Measurements from ENCODE around the gene GABARAP. TPM values are rescaled to one million over a fixed set of nuclear protein-coding genes. Genes with fewer than 3 reads are reported as not detected.

Gene GABARAP
- total RNA-seq, 1 donor from 2014 or later, result 92.6 TPM

DNA sequence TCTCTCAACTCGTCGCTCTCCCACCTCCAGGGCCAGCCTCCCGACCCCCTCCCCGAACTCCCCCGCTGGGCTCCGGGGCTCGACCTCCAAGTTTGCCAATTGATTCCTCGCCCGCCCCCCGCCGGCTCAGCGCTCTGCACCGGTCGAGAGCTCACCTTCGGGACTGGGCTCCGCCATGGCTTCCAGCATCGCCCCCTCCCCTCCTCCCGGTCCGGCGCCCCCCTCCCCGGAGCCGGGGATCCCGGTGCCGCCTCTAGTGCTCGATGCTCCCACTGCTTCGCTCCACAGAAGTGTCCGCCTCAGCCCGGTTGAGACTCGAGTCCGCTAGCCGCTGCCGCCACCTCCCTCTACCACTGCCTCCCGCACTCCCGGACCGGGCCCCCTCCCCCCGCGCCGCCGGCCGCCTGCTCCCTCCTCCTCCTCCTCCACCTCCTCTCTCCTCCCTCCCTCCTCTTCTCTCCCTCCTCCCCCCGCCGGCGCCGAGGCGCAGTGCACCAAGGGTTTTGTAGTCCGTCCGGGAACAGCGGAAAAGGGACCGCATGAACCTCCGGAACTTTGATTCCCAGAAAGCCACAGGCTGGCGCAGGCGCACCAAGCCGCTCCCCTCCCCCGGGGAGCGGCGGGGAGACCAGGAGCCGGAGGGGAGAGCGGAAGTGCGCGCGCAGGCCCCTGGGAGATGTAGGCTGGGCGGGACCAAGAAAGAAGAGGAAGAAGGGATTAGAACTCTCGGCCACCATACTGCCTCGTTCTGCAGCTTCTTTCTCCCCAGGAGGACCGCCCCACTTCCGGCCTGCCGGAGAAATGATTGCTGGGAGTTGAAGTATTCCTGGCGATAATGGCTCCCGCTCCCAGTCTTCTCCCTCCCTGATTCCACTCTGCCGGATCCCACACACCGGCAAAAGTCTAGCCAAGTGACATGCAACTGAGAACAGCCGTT lies 2.9 kb downstream of the GABARAP start, which contains the start of gene PHF23:
TSS of gene PHF23 (minus strand) at position 367 of the 937 bp plus-strand sequence. CDS start at position 189, 178 bp downstream.
- peak; percentile 99 for DNase-seq (ENCODE audit: low read depth in 2 of 2)

DNA sequence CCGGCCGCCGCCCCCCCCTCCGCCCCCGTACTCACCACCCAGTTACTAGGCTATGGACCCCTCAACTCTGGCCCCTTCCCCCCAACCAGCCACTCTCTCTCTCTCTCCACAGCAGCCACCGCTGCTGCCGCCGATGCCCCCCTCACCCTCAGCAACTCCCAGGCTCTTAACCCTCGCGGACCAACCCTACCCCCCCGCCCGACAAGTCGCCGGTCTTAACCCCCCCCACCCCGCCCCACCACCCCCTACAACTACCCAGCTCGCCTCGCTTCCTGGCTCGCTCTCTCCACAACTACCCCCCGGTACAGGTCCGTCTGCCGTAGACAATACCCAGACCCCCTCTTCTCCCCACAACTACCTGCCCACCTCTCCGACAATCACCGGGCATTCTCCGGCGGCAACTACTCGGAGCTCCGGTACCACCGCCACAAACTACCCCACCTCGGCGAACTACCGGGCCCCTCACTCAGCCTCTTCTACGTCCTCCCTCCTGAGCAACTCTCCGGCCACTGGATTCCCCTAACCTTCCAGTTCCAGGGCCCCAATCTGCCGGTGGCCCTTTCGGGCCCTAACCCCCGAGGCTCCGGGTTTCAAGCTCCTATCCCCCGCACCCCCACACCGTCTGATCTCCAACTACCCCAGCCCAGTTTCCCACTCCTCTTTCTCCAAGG lies 3.7 kb downstream of the GABARAP start:
- peak in 1 of 2 donors; percentile 58 for DNase-seq (ENCODE audit: low read depth in 2 of 2)

DNA sequence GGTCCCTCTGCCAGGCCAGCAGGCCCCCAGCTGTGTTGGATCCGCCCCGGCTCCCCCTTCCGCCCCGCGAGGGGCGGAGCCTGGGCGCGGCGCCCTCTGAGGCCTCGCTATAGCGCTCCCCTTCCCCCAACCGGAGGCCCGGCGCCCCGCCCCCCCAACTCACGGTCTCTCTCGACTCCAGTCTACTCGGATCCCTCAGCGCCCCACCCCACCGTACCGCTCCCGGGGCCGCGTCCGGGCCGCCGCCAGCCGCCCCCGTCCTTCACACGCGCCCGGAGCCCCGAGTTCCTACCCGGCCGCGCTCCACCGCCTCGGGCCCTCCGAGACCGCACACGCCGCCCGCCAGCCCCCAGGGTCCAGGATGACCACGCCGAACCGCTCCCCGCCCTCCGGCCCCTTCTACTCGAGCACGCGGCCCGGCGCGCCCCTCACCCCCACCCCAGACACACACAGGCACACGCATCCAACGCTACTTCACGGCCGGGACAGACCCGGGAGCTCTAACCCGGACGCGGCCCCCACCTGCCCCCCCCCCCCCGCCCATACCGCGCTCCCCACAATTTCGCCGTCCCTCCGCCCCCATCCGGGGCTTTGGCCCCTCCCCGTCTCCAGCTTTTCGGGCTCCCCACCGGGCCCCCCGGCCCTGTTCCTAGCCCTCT lies 4.4 kb downstream of the GABARAP start:
- peak in 1 of 2 donors; percentile 66 for DNase-seq (ENCODE audit: low read depth in 2 of 2)

DNA sequence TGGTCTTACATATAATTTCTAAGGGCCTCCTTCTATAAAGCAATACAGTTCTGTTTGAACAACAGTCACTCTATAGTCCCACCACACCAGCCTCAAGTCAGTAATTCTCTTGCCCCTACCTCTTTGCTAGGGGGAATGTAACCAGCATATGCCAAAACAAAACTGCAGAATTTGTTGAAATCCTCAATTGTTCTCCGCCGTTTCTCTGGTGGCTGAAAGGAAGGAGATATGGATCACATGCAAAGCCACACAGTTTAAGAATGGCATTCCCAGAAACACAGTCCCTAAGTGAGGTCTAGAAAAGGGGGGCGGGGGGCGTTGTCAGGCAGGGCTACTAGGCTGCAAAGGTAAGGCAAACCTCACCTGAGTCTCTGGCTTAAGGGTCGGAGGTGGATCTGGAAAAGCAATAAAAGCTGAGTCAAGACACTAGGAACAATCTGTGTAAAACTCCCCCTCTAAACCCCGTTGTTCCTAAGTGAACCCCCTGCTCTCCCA lies 4.9 kb downstream of the GABARAP start:
- DNase-seq (ENCODE audit: low read depth in 2 of 2), result no peak

DNA sequence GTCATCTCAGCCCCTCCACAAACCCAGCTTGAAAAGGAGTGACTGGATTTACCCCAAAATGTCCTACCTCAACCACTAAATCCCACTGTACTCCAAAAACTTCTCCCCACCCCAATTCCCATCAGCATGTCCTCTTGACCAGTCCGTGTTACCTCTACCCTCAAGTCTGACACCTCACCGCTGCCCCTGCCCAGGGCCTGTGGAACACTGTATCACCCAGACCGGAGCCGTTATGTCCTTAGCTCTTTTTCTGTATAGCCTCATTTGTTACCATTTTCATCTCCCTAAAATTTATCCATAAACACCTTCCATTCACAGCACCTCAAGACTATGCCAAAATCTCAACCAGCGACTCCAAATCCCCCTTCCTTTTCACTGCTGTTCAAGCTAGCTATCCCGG lies 5.4 kb downstream of the GABARAP start:
- no peak for DNase-seq (ENCODE audit: low read depth in 2 of 2)

DNA sequence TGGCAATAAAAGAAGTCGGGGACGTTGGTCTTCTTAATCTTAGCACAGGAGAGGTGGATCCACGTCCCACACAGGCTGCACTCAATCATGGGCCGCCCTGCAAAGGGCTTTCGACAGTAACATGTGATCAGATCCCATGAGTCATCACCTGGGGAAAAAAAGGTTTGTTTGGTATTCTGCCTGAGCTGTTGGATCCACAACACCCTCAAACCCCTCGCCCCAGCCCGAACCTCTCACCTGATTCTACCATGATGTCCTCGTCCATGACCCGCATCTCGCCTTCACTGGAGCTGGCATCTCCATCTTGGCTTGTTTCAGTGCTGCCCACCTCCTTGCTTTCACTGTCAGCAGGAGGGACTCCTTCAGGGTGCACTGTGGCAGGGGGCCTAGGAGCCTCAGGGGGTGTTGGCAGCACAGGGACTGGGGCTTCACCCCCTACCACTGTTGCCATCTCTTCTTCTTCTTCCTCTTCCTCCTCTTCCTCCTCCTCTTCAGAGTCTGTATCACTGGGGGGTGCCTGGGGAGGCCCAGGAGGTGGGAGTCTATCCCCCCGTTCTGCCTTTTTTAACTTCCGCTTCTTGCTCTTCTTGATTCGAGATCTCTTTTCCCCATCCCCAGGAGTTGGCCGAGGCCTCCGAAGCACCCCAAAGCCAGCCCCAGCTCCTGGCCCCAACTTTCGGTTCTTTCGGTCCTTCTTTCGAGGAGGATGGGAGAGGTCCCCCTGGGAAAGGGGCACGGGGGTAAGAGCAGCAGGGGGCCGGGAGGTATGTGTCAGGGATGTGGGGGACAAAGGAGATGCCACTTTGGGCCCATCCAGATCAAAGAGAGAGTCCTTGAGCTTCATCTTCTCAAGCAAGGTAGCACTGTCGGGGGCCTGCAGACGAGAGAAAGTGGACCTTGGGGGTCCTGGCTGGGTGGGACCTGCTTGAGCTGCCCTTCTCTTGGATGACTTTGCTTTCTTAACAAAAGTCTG lies 6.3 kb downstream of the GABARAP start:
- peak in 1 of 2 donors; percentile 35 for DNase-seq (ENCODE audit: low read depth in 2 of 2)

DNA sequence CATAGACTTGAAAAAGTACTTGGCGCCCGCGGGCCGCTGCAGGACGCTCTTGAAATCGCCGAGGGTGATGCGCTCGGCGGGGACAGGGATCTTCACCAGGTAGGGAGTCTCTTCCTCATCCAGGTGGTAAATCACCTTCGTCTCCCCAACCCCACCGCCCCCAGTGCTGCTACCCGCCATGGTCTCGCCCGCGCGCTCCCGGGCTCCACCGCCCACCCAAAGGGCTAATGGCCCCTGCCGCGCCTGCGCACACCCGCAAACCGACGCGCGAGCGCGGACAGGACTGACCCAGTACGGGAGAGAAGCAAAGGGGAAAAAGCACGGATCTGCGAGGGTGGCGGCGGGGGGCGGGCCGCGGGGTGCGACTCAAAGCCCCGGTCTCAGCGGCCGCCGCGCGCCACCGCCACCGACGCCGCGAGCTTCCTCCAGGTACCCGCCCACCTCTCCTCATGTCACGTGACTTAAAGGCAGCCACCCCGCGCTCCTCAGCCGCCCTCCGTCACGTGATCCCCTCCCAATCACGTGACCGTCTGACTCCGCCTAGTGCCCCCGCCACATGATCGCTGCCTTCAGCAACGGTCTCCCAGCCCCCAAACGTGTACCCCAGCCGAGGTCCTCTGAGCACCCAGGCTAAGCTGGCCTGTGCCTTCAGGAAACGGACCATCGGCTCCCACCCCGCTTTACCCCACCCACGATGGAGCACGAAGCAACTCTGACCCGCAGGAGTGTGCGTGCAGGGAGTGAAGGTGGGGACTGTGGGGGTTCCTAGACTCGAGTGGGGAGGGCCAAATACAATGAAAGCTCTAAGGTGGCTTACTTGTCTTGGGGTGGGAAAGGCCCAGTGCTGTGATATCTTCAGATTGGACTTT lies 7.9 kb downstream of the GABARAP start, which contains the start of gene DVL2:
TSS of gene DVL2 (minus strand) at position 435 of the 869 bp plus-strand sequence. CDS start at position 180, 255 bp downstream.
- DNase-seq (ENCODE audit: low read depth in 2 of 2), result peak; percentile 88 to 96

DNA sequence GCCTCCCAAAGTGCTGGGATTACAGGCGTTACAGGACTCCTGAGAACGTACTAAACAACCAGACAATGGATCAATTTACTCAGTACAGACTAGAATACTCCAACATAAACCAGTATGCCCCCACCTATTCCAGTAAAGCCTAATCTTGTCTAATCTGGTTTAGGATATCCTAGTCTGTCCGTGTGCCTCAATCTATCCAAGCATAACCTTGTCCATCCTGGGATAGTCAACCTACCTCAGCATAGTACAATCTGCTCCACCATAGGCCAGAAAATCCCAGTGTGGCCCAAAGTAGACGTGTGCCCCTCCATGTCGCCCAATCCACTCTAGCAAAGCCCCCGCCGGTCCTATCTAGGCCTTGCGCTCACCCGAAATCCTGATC lies 8.6 kb downstream of the GABARAP start:
- no peak for DNase-seq (ENCODE audit: low read depth in 2 of 2)

DNA sequence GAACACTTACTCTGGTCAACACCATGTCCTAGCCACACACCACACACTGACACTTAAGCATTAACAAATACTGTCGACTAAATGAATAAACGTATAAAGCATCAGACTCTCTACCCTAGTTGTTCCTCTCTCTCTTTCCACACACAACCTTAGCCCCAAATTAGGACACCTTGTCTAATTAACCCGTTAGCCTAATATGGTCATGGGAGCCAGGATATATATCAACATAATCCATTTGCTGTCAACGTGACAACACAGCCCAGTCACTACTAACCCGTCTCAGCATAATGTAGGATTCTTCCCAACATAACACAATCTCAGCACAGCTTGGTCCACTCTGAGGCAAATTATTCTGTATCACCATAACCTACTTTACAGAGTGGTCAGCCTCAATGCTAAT lies 10.1 kb downstream of the GABARAP start:
- no peak for DNase-seq (ENCODE audit: low read depth in 2 of 2)

DNA sequence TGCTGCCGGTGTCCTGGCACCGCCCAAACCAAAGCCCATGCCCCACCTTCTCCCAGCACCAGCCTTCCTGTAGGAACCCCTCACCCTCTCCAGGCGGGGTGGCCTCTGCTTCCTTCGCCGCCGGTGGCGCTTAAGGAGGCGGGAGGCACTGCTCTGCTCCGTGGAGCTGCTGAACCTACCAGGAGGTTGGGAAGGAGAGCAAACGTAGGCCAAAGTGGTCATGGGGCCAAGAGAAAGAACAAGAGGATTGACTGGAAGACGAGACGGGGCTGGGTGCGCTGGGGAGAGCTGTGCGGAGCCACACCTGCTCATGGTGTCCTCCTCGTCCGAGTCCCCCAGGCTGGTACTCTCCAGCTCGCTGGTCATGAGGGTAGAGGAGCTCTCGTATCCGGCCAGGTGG lies 12.7 kb downstream of the GABARAP start:
- no peak for DNase-seq (ENCODE audit: low read depth in 2 of 2)

DNA sequence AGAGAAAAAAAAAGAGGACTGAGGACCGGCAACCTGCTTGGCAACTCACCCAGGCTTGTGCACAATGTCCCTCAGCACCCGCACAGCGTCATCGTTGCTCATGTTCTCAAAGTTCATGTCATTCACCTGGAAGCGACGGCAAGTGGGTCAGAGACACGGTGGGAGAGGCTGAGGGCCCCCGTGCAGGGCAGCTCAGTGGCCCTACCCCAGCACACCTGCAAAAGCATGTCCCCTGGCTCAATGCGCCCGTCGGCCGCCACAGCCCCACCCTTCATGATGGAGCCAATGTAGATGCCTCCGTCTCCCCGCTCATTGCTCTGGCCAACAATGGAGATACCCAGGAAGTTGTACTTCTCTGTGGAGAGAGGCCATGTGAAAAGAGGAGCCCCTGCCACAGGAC lies 13.3 kb downstream of the GABARAP start:
- DNase-seq (ENCODE audit: low read depth in 2 of 2), result no peak

DNA sequence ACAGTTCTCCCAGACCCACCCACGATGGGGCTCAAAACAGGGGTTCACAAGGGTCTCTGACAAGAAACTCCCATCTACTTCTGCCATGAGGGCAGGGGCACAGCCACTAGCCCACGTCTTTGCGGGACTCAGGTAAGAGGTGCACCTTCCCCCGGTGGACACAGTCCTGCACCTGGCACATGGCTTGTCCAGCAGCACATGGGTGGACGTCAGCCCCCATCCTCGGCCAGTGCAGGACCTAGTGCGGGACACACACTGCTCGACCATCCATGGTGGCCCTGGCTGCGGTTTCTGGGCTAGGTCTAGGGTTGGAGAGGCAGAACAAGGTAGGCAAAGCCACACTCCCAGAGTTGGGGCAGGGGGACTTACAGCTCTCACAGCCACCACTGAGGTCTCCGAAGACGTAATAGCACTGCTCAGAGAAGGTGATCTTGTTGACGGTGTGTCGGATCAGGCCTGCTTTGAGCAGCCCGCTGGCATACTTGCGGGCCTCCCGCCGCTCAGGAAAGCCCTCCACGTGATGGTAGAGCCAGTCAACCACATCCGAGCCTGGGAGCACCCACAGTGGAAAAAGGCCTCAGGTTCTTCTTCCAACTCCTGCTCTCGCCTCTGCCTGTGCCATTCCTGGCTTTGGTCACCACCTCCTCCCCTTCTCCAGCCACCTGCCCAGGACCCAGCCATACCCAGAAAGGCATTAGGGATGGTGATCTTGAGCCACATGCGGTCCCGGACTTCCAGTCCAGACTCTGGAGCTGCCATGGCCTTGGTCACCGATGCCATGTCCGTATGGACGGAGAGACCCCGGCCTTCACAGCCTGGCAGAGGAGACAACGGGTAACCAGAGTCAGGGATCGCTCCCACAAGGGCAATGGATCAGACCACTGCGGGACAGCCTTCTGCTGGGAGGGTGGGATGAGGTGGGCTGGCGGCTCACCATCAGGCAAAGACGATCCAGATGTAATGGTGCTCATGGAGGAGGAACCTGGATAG lies 15.2 kb downstream of the GABARAP start:
- DNase-seq (ENCODE audit: low read depth in 2 of 2), result no peak

DNA sequence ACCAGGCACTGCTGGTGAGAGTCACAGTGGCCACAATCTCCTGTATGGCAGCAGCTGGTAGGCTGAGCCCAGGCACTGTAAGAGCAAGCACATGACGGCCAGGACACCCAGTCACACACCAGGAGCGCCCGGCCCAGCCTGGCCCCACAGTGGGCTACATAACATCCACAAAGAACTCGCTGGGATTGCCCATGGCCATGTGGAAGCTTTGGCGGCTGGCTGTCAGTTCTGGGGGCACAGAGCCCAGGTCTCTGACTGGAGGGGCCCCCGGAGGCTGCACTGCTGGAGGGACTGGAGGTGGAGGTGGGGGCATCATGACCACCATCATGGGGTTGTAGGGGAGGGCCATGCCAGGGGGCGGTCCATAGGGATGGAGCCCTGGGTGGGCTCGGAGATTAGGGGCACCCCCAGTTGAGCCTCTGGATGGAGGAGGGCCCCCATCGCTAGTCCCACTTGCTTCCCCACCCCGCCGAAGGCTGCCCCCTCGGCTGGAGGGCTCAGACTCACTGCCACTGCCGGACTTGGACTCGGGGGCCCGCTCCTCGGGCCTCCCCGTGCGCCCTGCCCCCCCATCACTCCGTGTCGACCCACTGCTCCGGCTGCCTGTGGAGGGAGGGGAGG lies 16.4 kb downstream of the GABARAP start:
- DNase-seq (ENCODE audit: low read depth in 2 of 2), result no peak

DNA sequence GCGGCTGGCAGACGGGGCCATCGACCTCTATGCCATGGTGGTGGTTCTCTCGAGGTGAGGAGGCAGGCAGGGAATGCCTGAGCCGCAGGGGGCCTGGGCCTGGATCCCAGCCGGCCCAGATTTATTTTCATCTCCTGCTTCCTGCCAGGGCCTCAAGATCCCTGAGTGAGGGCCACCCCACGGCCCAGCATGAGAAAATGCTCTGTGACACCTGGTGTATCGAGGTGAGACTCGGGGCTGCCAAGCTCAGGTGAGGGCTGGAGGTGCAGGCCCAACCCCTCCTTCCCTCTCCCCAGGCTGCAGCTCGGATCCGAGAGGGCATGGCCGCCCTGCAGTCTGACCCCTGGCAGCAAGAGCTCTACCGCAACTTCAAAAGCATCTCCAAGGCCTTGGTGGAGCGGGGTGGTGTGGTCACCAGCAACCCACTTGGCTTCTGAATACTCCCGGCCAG lies 17.6 kb downstream of the GABARAP start:
- no peak for DNase-seq (ENCODE audit: low read depth in 2 of 2)

DNA sequence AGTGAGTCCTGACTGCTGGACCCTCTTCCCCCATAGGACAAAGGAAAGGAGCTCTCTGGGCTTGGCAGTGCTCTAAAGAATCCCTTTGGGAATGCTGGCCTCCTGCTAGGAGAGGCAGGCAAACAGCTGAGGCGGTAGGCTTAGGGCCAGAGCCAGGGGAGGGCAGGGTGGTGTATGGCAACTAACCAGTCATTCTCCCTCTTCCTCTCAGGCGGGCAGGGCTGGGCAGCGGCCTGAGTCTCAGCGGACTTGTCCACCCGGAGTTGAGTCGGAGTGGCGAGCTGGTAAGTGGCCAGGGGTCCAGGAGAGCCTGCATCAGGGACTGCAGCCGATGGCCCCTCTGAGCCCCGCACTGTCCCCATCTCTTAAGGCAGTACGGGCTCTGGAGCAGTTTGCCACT lies 18.1 kb downstream of the GABARAP start:
- DNase-seq (ENCODE audit: low read depth in 2 of 2), result no peak

DNA sequence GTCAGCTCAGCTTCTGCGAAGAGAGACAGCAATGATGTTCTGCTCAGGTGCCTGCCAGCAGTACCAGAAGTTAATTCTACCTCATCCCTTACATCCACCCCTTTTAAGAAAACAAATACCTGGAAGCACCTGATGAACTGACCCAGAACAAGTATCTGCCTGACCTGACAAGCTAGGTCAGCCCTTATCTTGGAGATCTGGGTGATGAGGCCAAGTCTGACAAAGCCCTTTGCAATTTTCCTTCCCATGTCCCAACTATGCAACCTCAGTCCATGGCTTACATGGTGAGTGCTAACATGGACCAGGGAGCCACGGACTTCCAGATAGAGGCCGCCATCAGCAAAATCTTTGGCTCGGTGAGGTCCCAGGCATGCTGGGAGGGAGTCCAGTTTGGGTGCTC lies 18.9 kb downstream of the GABARAP start:
- no peak for DNase-seq (ENCODE audit: low read depth in 2 of 2)

DNA sequence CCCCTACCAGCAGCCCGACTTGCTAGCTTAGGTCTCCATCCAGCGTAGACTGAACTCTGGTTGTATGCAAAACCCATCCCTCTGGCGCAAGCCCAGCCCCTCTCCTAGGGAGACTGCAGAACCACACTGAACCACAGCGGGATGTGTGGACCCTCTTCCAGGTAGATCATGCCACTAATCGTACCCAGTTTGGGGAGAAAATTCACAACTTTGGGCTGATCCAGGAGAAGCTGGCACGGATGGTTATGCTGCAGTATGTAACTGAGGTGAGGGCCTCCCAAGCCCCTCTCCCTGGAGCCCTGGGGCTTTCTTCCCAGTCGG lies 19.3 kb downstream of the GABARAP start:
- no peak for DNase-seq (ENCODE audit: low read depth in 2 of 2)

Measured in dermis microvascular lymphatic vessel endothelial cell (primary cell).